GM18867 (cell line): Measurements from ENCODE around the gene LAMB3.

Experiments
- ATAC-seq: cut with Tn5 transposase; IDR thresholded peaks from one replicate; pipeline ENCODE4 v1.9.1; 2021; ENCODE audit warnings: mild to moderate bottlenecking, moderate library complexity; ENCODE audit not compliant: unreplicated experiment

Gene LAMB3

DNA sequence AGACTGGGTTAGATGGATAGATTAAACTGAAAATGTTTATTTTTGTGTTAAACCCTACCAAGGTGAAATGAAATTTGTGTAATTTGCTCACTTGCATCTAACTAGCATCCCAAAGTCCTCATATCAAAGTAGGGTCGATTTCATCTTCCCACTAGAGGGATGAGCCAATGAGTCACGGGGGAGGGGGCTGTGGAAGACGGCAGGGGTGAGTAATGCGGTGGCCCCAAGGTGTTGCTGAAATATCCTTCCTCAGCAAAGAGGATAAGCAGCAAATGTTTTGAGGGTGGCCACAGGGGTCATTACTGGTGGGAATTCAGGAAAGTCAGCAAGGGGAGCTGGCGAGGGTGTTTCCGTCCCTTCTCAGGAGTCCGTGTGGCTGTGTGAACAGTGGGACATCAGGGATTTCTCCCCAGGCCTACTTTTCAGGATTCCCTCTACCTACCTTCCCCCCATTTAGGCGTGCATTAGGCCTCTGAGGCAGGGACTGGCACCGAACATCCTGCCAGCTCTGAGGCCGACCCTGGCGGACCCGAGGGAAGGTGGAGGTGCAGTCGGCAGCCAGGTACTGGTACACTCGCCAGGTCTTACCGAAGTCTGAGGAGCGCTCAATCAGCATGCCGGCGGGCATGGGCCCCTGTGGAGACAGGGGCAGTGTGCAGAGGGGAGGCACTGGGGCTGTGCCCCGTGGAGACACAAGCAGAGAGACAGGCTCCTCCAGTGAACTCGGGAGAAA lies 18.1 kb downstream of the LAMB3 start:
- ATAC-seq, result no peak

DNA sequence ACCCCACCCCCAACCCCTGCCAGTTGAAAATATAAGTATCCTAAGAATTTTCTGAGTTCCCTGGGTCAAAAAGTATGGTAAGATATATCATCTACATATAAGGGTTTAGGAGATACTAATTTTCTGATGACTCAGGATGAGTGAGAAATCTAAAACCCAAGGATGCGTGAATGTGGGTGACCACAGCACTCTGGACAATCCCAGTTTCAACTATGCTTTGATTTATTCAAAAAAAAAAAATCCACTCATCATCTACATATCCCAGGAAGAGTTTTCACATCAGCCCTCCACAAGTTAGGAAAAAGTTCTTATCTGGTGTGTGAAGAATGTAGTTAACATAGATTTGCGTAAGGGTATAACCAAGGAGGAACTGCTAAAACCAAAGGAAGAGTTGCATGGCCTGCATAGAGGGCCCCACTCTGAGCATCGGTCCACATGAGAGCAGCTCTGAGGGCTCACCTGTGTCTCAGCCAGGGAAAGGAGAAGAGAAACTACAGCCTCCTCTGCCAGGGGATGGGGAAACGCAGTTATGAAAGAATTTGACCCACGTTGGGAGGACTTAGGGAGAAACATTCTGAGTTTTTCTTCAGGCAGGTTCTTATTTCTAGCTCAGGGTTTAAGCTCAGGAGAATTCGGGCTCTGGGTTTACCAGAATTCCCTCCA lies 18.8 kb downstream of the LAMB3 start:
- no peak for ATAC-seq

DNA sequence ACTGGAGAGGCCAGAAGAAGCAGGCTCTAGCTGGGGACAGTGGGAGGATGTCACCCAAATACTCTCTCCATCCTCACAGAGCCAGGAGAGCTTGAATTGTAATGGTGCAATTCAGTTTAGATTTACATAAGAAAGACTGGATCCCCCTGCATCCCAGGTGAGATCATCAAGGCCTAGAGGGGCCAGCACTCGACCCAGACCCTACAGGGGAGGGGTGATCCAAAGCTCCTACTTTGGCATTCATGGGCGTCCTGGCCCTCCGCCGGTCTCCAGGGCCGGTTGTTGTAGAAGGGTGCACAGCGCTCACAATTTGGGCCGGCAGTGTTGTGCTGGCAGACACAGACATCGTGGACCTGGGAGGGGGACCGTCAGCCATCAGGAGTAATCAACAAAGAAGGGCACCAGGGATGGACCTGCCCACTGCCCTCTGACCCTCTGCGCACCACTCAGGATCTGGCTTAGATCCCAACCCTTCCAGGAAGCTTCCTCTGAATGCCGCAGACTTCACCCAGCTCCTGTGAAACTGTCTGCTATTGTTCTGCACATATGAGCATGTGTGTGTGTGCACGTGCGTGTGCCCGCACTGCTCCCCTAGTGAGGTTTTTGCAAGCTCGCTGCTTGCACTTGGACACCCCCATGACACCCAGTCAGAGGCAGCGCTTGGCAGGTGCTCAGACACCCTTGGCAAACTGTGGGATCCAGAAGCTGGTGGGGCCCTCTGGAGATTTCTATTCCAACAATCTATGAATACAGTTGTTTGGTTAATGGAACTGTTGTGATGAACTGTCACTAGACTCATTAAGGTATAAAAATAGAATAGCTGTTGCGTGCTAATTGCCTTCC lies 21.6 kb downstream of the LAMB3 start:
- ATAC-seq, result no peak

DNA sequence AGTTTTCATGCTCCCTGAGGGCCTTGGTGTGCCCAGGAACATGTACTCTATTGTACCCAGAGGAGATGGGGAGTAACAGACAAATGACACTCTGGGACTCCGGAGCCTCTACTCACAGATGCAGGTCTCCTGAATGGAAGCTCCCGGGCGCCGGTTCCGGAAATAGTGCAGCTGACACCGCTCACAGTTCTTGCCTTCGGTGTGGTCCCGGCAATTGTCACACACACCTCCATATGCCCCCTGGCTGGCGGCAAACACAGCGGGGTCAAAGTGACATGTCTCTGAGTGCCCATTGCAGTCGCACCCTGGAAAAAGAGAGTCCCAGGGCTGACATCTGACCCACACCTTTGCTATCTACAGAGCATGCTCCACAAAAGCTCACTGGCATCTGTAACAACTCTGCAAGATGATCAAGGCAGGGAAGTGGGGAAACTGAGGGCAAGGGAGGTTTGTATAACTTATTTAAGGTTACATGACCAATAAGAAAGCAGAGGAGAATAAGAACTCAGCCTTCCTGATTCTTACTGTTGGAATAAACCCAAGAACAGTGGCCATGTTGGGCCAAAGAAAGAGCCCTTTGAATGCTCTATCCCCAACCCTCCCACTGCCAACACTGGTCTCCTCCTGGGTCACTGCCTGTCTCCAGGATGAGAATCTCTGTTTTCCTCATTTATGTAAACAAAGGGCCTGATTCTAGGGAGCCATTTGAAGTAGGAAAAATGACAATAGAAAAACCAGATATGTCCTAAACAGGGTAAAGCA lies 22.4 kb downstream of the LAMB3 start:
- ATAC-seq, result no peak

DNA sequence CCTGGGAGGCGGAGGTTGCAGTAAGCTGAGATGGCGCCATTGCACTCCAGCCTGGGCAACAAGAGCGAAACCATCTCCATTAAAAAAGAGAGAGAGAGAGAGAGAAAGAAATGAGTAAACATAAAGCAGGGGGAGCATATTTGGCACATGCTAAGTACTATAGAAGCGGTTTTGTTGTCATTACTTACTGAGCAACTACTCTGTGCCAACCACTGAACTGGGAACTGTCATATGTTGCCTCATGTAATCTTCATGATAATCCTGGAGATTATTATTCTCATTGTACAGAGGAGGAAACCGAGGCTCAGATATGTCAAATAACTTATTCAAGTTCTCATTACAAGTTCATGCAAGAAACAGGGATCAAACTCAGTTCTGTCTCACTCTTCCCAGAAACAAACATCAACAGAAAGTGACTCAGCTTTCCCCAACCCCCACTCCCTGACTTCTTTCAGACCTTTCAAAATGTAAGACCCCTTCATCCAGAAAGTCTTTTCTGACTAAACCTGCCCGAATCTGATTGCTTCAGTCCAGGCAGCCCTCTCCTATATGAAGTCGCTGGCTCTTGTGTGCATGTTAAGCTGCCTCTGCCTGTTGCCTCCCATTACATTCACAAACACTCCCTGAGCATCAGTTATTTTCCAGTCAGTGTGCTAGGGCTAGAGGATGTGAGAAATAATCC lies 23.5 kb downstream of the LAMB3 start:
- ATAC-seq, result no peak

DNA sequence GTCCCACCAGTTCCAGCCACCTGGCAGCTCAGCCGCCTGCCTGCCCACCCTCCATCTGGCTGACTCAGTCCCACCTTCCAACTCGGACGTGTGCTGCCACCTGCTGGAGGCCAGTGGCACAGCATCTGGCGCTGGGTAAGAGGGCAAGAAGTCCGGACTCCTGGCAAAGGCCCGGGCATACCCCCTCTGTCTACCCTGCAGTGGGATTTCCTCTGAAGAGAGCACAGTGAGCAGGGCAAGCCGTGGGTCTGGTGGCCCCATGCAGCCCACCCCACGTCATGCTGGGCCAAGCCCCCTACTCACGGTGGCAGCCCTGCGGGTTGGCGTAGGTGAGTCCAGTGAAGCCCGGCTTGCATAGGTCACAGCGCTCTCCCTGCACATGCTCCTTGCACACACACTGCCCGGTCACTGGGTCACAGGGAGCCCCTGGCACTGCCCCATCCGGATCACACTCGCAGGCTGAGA lies 24.5 kb downstream of the LAMB3 start:
- ATAC-seq, result peak; percentile 86

DNA sequence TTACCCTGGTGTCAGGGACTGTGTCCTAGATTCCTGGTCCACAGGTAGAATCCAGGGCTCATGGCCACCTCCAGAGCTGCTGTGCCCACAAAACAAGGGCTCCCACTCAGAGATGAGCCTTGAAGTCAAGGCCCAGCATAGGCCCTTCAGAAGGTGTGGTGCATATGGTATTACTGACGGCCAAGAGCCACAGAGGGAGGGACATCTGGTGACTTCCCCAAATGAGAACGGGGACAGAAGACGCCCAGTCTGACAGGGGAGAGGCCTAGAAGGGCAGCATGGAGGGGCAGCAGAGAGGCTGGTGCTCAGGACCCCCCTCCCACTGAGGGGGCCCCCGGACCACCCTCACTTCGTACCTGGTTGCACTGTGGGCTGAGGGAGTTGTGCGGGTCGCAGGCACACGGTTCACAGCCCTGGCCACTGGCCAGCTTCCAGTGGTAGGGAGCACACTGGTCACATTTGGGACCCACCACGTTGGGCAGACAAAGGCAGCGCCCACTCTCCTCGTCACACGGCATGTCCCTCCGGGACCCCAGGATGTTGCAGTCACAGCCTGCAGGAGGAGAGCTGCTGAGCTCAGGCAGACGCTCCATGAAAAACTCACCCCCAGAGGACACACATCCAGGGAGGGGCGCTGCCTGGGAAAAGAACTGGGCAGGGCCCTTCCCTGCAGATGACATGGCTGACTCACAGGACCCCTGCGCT lies 25.0 kb downstream of the LAMB3 start:
- peak; percentile 19 for ATAC-seq

DNA sequence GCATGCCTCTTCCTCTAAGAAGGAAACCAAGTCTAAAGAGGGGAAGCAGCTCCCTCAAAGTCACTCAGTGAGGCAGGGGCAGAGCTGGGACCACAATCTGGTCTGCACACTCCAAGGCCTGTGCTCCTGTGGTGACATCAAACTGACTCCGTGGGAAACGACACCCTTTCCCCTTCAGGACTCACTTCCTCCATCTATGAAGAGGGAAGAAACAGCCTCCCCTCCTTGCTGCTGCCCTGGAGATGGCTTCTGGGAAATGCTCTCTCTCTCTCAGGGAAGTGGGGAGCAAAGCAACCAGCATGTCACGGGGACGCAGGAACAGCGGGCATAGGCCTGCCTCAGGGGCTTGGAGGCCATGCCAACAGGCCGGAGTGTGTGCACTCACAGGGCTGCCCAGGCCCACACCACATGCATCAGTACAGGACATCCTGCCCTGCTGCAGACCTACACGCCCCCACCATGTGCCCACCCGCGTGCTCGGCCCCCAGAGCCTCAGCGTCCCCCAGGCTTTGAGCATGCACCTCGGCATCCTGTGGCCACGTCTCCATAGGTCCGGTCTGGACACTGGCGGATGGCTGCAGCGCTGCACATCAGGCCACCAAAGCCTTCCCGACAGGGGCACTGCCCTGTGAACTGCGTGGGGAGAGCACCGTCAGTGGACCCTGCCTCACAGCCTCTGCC lies 25.7 kb downstream of the LAMB3 start:
- ATAC-seq, result no peak

DNA sequence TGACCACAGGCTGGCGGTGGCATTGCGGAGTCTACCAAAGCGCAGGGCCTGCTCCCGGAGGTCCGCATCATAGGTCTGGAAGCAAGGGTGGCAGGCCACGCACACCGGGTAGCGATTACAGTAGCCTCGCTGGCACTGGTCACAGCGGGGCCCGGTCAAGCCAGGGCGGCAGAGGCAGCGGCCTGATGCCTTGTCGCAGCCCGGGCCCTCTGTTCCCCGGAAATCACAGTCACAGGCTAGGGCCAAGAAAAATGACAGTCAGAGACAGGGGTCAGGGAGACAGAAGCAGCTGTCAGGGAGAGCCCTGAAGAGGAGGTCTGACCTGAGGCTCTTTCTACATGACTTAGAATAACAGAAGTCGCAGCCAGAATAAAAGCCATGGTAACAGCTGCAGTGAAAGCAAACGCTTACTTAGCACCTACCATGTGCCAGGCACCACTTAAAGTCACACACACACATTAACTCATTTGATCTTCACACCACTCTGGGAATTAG lies 26.4 kb downstream of the LAMB3 start:
- ATAC-seq, result no peak

DNA sequence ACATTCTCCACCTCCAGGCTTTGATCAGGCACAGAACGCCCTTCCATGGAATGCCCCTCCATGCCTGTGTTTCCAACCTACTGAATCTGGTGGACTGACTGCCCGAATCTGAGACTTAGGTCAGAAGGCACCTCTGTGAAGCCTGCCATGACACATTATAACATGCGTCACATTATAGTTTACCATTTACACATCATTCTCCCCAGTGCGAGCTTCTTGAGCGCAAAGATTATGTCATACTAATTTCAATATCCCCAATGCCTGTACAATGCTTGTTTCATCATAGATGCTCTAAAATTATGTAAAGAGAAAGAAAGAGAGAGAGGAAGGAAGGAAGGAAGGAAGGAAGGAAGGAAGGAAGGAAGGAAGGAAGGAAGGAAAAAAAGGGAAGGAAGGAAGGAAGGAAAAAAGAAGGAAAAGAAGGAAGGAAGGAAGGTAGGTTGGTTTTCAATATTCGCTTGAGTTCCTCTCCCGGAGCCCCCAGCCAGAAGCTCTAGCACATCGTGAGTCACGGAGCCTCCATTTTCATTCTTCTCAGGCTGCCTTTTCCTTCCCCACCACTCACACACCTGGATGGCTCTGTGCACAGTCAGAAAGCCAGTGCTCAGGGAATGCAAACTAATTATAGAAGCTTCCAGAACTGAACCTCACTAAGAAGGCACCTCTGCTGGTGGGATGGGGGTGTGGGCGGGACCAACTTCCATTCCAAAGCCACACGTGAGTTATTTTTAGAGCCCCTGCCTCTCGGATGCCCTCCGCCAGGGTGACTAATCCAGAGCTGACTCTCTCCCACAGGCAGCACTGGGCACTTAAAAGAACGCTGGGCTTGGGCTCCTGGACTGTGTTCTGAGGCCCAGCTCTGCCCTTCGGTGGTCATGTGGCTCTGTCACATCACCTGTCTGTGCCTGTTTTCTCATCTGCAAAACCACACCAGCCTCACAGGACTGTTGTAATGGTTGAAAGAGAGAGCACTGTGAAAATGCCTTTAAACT lies 27.4 kb downstream of the LAMB3 start:
- no peak for ATAC-seq

DNA sequence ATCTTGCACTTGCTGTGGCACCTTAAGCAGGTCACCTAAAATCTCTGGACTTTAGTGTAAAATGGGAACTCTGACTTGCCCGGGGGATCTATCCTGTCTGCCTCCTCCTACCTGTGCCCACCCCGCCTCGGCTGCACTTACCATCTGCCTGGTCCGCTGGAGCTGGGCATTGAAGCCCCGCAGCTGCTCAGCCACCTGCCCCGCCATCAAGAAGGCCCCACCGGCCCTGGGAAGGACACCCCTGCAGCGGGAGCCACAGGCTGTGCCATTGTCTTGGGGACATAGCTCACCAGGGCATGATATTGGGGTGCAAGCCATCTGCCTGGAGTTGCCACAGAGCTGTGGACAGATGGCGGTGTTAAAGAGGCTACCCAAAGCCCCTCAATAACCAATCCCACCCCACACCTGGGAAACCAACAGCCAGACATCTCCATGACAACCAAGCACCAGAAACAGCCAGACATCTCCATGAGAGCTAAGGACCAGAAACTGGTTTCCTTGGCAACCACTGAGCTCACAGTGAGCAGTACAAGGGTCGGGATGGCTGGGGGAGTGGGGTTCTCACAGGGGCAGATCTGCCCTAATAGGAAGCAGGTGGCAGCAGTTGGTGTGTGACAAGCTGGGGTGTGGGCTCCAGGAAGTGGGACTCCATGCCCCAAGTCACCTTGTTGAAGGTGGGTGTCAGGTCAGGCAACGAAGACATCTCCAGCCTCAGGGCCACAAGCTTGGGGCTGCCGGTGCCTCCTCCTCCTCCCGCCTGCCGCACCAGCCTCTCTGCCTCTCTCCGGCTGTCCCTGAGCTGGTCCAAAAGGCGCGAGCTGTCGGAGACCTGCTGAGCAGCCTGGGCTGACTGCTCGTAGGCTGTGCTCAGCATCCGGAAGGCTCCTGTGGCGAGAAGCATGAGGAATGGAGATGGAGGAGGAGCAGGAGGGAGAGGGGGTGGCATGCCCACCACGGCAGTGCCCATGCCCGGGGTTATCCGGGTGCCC lies 29.1 kb downstream of the LAMB3 start:
- ATAC-seq, result no peak

DNA sequence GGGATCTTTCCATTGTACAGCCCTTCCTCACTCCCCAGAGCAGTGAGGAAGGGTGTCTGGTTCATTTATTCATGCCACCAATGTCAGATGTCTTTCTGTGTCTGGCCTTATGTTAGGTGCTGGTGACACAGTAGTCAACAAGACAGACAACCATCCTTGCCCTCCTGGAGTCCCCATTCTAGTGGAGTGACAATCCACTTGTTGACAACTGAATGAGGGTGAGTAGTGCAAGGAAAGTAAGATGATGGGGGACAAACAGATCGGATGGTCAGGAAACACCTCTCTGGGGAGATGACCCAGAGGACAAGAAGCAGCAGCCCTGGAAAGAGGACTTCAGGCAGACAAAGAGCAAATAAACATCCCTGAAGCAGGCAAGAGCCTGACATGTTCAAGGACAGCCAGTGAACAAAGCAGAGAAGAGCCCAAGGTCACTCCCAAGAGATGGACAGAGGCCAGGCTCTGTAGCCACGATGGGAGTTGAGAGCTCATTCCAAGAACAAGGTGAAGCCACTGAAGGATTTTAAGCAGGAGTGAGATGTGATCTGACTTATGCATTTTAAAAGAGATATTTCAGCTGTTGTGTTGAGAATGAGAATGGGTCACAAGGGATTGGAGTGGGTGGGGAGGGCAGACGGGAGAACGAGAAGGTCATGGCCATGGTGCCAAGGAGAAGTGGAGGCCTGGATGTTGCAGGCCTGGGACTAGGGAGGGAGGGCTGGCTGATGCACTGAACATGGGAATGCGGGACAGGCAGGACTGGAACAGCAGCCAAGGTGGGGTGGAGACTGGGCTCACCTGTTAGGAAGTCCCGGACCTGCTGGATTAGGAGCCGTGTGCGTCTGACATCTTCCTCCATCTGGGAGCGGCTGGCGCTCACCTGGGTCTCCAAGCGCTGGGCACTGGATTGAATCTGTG lies 30.2 kb downstream of the LAMB3 start:
- no peak for ATAC-seq

DNA sequence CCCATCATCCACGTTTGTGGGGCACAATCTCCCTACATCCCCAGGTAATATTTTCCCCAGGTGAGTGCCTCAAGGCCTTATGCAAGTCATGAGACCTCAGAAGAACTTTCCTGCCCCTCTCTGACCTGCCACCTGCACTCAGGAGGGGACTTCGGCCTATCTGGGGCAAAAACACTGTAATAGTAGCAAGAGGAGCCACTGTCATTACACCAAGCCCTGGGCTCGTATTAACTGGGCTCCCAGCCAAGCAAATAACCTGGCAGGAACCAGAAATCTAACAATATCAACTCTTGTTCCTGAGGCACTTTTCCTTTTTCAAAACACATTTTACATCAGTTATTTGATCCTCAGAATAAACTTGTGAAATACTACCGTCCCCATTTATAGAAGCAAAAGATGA lies 30.9 kb downstream of the LAMB3 start:
- no peak for ATAC-seq

DNA sequence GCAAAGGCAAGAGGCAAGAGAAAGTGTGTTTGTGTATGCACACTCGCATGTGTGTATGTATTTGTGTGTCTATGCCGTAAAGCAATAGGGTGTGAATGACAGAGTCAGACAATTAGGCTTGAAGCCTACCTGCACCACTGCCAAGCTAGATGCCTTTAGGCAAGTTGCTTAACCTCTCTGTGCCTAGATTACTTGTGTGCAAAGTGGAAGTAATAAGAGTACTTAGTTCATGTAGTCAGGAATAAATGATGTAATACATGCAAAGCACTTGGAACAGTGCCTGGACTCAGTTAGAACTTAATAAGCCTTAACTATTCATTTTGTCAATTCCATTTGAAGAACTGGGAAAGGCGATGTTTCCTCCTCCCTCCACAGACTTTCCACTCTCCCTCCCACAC lies 31.7 kb downstream of the LAMB3 start:
- ATAC-seq, result no peak

DNA sequence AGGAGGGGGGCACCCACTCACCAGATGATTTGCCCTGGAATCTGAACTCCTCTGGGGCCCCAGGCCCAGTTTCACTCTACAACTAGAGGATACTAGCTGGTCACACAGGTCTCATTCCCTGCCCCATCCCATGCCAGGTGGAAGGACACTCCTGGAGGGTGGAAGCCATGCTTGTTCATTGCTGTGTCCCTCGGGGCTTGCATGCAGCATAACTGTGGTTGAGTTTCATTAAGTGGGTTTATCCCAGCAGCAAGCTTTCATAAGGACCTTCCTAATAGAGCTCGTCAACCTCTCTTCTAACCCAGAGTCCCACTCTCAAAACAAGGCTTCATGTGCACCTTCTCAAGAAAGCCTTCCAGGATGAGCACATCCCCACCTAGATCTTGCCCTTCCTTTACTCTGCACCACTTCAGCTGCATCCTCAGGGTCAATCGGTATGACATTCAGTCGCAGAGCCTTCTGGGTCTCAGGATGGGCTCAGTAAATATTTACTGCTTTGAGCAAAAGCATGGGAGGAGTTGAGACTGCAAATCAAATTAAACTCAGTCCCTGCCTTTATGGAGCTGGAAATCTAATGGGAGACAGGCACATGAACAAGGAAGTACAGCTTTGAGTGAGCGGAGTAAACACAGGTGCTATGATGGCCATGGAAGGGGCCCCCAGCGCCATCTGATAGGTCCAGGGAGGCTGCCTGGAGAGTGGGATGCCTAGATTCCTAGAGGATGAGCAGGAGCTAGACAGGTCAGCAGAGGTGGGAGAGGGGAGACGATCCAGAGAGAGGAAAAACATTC lies 32.3 kb downstream of the LAMB3 start:
- no peak for ATAC-seq
